GM18499 (cell line): ENCODE data around the gene SLC7A10.
A peak's percentile ranks its signal among the peaks of the same experiment; 100 is the strongest.
"Not testable (repeated sequence)": the region's sequence is repeated elsewhere in the genome, so short reads cannot be mapped to it uniquely, and the experiment has no call there.

Experiments
- ATAC-seq: cut with Tn5 transposase; IDR thresholded peaks from one replicate; pipeline ENCODE4 v1.9.1; 2021; ENCODE audit warnings: moderate number of reproducible peaks; ENCODE audit not compliant: insufficient read depth, unreplicated experiment

SLC7A10 gene

GRCh38 chr19:33239223-33239975 lies 13.7 kb upstream of the SLC7A10 start:
- ATAC-seq: no peak

- ATAC-seq: no peak
Measured at GRCh38 chr19:33238481-33239149, 13.0 kb upstream of the SLC7A10 start.

GRCh38 chr19:33236696-33237390 lies 11.2 kb upstream of the SLC7A10 start:
- ATAC-seq: no peak

- no peak for ATAC-seq
Measured at GRCh38 chr19:33235996-33236350, 10.3 kb upstream of the SLC7A10 start.

- peak; percentile 94 for ATAC-seq
Measured at GRCh38 chr19:33235269-33235995, 9.8 kb upstream of the SLC7A10 start.

- ATAC-seq: no peak
Measured at GRCh38 chr19:33234736-33235135, 9.1 kb upstream of the SLC7A10 start.

- ATAC-seq: no peak
Measured at GRCh38 chr19:33234092-33234491, 8.4 kb upstream of the SLC7A10 start.

- no peak for ATAC-seq
Measured at GRCh38 chr19:33233056-33233873, 7.6 kb upstream of the SLC7A10 start.

GRCh38 chr19:33232656-33233055 lies 7.0 kb upstream of the SLC7A10 start:
- no peak for ATAC-seq

GRCh38 chr19:33231511-33231910 lies 5.9 kb upstream of the SLC7A10 start:
- no peak for ATAC-seq

GRCh38 chr19:33229962-33230361 lies 4.3 kb upstream of the SLC7A10 start:
- no peak for ATAC-seq

- no peak for ATAC-seq
Measured at GRCh38 chr19:33227870-33228599, 2.4 kb upstream of the SLC7A10 start.

GRCh38 chr19:33227242-33227650 lies 1.6 kb upstream of the SLC7A10 start:
- ATAC-seq: no peak

- no peak for ATAC-seq
Measured at GRCh38 chr19:33226550-33227241, 1.0 kb upstream of the SLC7A10 start.

- ATAC-seq: no peak
Measured at GRCh38 chr19:33224694-33225457, 774 bp downstream of the SLC7A10 start.

GRCh38 chr19:33222255-33222654 lies 3.4 kb downstream of the SLC7A10 start:
- not testable (repeated sequence) for ATAC-seq

- no peak for ATAC-seq
Measured at GRCh38 chr19:33221638-33222037, 4.0 kb downstream of the SLC7A10 start.

- ATAC-seq: no peak
Measured at GRCh38 chr19:33220735-33221134, 4.9 kb downstream of the SLC7A10 start.
